ENCODE data around the gene C1orf74. TPM values are rescaled to one million over a fixed set of nuclear protein-coding genes. Genes with fewer than 3 reads are reported as not detected.

C1orf74 gene
- total and polyA plus RNA-seq, 5 experiments from 2014 or later = 0.30 to 1.8 (median 0.88) TPM

DNA sequence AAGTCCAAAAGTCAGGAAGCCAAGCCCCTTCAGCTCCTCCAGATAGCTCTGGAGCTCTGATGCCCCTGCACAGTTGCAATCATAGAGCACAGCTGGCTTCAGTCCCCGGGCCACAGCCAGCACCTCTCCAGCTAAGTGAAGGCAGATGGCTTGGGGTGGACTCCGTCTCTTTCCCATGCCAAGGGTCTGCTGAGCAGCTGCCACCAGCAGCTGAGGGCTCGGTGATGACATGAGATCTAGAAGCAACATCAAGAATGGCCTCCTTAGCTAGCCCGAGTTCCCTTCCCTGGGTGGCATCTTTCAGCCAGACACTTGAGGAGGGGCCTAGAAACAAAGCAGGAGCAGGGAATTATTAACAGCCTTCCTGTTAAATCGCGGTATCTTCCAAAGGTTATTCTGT is 973 bp downstream of the C1orf74 start:
- Mint-ChIP-seq H3K4me1 (peaks cover 13 to 56% (median 41%) of the 10 kb centered on the region in 4 donors), H3K36me3 (peaks cover 4 to 21% (median 4%) of the 10 kb centered on the region in 3 donors), H3K4me3 (peak overlapping the region in 9 of 10 donors; percentile 86 to 98 (median 95)), H3K9me3 (no peaks in the 10 kb centered on the region), H3K27me3 (peaks cover 0 to 9% (median 3%) of the 10 kb centered on the region in 5 donors), H3K27ac (peak overlapping the region; percentile 95 to 99 (median 99))
- POLR2A ChIA-PET = interaction anchor here (0.7 to 26.4 kb wide), 6 partner anchors 24 to 43 kb away, joined by 3 to 1192 read pairs (median 3); partner anchors contain the start of gene TRAF3IP3
- DNase-seq (no peak), ATAC-seq (no peak)

GRCh38 chr1:209780268-209780667 is 4.1 kb downstream of the C1orf74 start:
- Mint-ChIP-seq H3K4me3 (no peak overlapping the region), H3K4me1 (peaks cover 15 to 63% (median 51%) of the 10 kb centered on the region in 4 donors), H3K27me3 (peaks cover 0 to 3% (median 0%) of the 10 kb centered on the region in 5 donors), H3K9me3 (no peaks in the 10 kb centered on the region), H3K27ac (peak overlapping the region; percentile 33 to 91 (median 56)), H3K36me3 (peaks cover 5 to 23% (median 21%) of the 10 kb centered on the region in 3 donors)
- POLR2A ChIA-PET = interaction anchor here (0.6 to 26.4 kb wide), 5 partner anchors 8 to 46 kb away, joined by 3 to 1192 read pairs (median 4); partner anchors contain the start of gene TRAF3IP3
- DNase-seq (no peak), ATAC-seq (no peak)

- Mint-ChIP-seq H3K36me3 (peaks cover 15 to 40% (median 21%) of the 10 kb centered on the region in 3 donors), H3K9me3 (no peaks in the 10 kb centered on the region), H3K27ac (peak overlapping the region in 8 of 10 donors; percentile 7 to 87 (median 68)), H3K4me3 (no peak overlapping the region), H3K27me3 (no peaks in the 10 kb centered on the region), H3K4me1 (peaks cover 19 to 42% (median 31%) of the 10 kb centered on the region in 4 donors)
- POLR2A ChIA-PET = interaction anchor here (0.6 to 26.4 kb wide), 2 partner anchors 19 to 29 kb away, joined by 4 to 1192 read pairs; partner anchors contain the start of gene TRAF3IP3
- ATAC-seq (no peak), DNase-seq (no peak)
Measured at GRCh38 chr1:209778102-209778501, 6.3 kb downstream of the C1orf74 start.

DNA sequence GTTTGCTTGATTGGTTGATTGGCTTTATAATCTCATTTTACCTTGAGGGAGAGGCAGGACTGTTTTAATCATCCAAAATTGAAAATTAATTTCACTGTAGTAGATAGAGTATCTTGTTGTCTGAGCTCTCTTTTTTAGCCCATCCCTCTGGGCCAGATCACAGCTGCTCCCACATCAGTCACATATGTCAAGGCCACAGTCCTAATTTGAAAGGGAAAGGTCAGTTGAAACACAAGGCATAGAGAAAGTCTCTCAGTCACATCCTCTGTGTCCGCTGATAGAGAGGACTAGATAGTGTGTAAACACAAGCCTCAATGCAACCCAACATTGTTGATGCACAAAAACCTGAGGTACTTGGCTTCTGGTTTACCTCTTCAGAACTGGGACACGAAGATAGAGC is 6.8 kb downstream of the C1orf74 start:
- Mint-ChIP-seq H3K27ac (peak overlapping the region in 9 of 10 donors; percentile 7 to 87 (median 70)), H3K4me1 (peaks cover 17 to 37% (median 27%) of the 10 kb centered on the region in 4 donors), H3K27me3 (no peaks in the 10 kb centered on the region), H3K4me3 (no peak overlapping the region), H3K36me3 (peaks cover 12 to 43% (median 26%) of the 10 kb centered on the region in 3 donors), H3K9me3 (no peaks in the 10 kb centered on the region)
- POLR2A ChIA-PET = interaction anchor here (26.4 kb wide), 1 partner anchor 18 kb away, joined by 1192 read pairs; the partner anchor contains the start of gene TRAF3IP3
- no peak for DNase-seq
- ATAC-seq = no peak

DNA sequence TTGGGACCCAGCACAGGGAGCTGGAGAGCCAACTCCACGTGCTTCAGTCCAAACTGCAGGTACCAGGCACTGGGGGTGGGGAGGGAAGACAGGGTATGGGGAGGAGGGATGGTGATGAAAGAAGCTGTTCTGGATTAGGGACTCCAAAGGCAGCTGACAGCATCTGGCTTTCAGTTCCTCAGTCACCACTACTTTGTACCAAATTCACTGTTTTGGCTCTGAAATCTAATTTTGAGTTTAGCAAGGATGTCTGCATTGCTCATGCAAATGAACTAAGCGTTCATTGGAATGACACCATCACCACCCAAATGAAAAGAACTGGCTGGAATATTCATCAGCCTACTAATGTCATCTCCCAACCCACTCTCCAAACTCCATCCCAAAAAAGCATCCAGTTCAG is 8.7 kb downstream of the C1orf74 start:
- Mint-ChIP-seq H3K36me3 (peaks cover 0 to 43% (median 26%) of the 10 kb centered on the region in 3 donors), H3K27ac (peak overlapping the region in 9 of 10 donors; percentile 44 to 91 (median 80)), H3K4me3 (no peak overlapping the region), H3K9me3 (no peaks in the 10 kb centered on the region), H3K27me3 (no peaks in the 10 kb centered on the region), H3K4me1 (peaks cover 16 to 30% (median 22%) of the 10 kb centered on the region in 4 donors)
- DNase-seq (no peak), ATAC-seq (no peak)
- POLR2A ChIA-PET = interaction anchor here (26.4 to 34.0 kb wide), 2 partner anchors 0 to 16 kb away, joined by 1192 read pairs; partner anchors contain the start of genes C1orf74 and TRAF3IP3

- peaks cover 14 to 23% (median 17%) of the 10 kb centered on the region in 4 donors for H3K4me1 Mint-ChIP-seq
- H3K27me3 Mint-ChIP-seq = no peaks in the 10 kb centered on the region
- peaks cover 0 to 43% (median 26%) of the 10 kb centered on the region in 3 donors for H3K36me3 Mint-ChIP-seq
- POLR2A ChIA-PET = interaction anchor here (0.6 to 34.0 kb wide), 3 partner anchors 1 to 1478 kb away, joined by 3 to 1192 read pairs (median 1192); partner anchors contain the start of genes C1orf74 and TRAF3IP3
- DNase-seq (no peak), ATAC-seq (no peak)
- H3K27ac Mint-ChIP-seq = peak overlapping the region in 8 of 10 donors; percentile 44 to 91 (median 82)
- peak overlapping the region in 7 of 10 donors; percentile 1 to 54 (median 26) for H3K4me3 Mint-ChIP-seq
- no peaks in the 10 kb centered on the region for H3K9me3 Mint-ChIP-seq
Measured at GRCh38 chr1:209774592-209774991, 9.8 kb downstream of the C1orf74 start.

- Mint-ChIP-seq H3K36me3 (peaks cover 22 to 50% (median 33%) of the 10 kb centered on the region in 3 donors), H3K4me1 (peaks cover 14 to 24% (median 18%) of the 10 kb centered on the region in 4 donors), H3K27me3 (no peaks in the 10 kb centered on the region), H3K4me3 (no peak overlapping the region), H3K9me3 (no peaks in the 10 kb centered on the region), H3K27ac (no peak overlapping the region)
- ATAC-seq (no peak), DNase-seq (no peak)
- POLR2A ChIA-PET = interaction anchor here (1.6 to 34.0 kb wide), 5 partner anchors 4 to 51 kb away, joined by 5 to 1192 read pairs (median 9); partner anchors contain the start of genes C1orf74, IRF6 and TRAF3IP3
Measured at GRCh38 chr1:209772126-209772525, 12.2 kb downstream of the C1orf74 start.

- H3K27ac Mint-ChIP-seq = no peak overlapping the region
- POLR2A ChIA-PET = interaction anchor here (0.6 to 34.0 kb wide), 5 partner anchors 5 to 201 kb away, joined by 4 to 1192 read pairs (median 7); partner anchors contain the start of genes C1orf74, TRAF3IP3 and UTP25
- no peak overlapping the region for H3K4me3 Mint-ChIP-seq
- no peaks in the 10 kb centered on the region for H3K27me3 Mint-ChIP-seq
- peaks cover 34 to 53% (median 38%) of the 10 kb centered on the region in 3 donors for H3K36me3 Mint-ChIP-seq
- peaks cover 23 to 34% (median 29%) of the 10 kb centered on the region in 4 donors for H3K4me1 Mint-ChIP-seq
- H3K9me3 Mint-ChIP-seq = no peaks in the 10 kb centered on the region
- ATAC-seq (no peak), DNase-seq (no peak)
Measured at GRCh38 chr1:209770636-209771415, 13.5 kb downstream of the C1orf74 start.

GRCh38 chr1:209769971-209770370 is 14.4 kb downstream of the C1orf74 start:
- ATAC-seq (no peak), DNase-seq (no peak)
- H3K27ac Mint-ChIP-seq = no peak overlapping the region
- POLR2A ChIA-PET = interaction anchor here (0.6 to 34.0 kb wide), 8 partner anchors 6 to 201 kb away, joined by 3 to 1192 read pairs (median 6); partner anchors contain the start of genes C1orf74, IRF6, TRAF3IP3 and UTP25
- H3K27me3 Mint-ChIP-seq = no peaks in the 10 kb centered on the region
- peaks cover 27 to 41% (median 32%) of the 10 kb centered on the region in 4 donors for H3K4me1 Mint-ChIP-seq
- no peak overlapping the region for H3K4me3 Mint-ChIP-seq
- H3K9me3 Mint-ChIP-seq = no peaks in the 10 kb centered on the region
- H3K36me3 Mint-ChIP-seq = peaks cover 37 to 51% (median 41%) of the 10 kb centered on the region in 3 donors

GRCh38 chr1:209769171-209769904 is 15.0 kb downstream of the C1orf74 start:
- Mint-ChIP-seq H3K36me3 (peaks cover 30 to 50% (median 47%) of the 10 kb centered on the region in 3 donors), H3K4me3 (no peak overlapping the region), H3K9me3 (no peaks in the 10 kb centered on the region), H3K4me1 (peaks cover 22 to 44% (median 36%) of the 10 kb centered on the region in 4 donors), H3K27me3 (no peaks in the 10 kb centered on the region), H3K27ac (no peak overlapping the region)
- POLR2A ChIA-PET = interaction anchor here (0.6 to 34.0 kb wide), 10 partner anchors 6 to 200 kb away, joined by 3 to 1192 read pairs (median 6); partner anchors contain the start of genes C1orf74, IRF6, TRAF3IP3 and UTP25
- ATAC-seq = peak; percentile 68 to 78
- DNase-seq = peak; percentile 31 to 88 (median 74)

DNA sequence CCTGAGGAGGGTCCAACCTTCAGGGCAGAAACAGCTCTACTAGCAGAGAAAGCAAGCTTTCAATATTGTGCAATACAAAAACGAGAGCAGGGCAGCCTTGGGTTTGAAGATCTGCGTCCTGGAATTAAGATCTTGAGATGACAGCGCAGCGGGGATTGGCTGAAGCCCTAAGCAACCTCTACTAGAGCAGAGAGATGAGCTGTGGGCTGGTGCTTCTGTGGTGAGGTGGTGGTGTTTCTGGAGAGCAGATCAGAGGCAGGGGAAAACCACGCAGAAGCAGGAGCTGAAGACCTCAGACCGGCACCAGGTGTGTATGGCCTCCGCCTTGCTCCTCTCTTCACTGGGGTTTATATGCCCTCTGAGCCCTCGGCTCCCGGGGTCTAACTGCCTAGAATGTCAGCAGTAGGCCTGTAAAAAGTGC is 16.0 kb downstream of the C1orf74 start:
- DNase-seq (peak; percentile 50 to 91 (median 80)), ATAC-seq (peak; percentile 84 to 85)
- POLR2A ChIA-PET = interaction anchor here (0.9 to 34.0 kb wide), 9 partner anchors 7 to 77 kb away, joined by 3 to 1192 read pairs (median 9); partner anchors contain the start of genes C1orf74, IRF6, TRAF3IP3 and UTP25
- Mint-ChIP-seq H3K9me3 (no peaks in the 10 kb centered on the region), H3K4me1 (peaks cover 23 to 52% (median 45%) of the 10 kb centered on the region in 4 donors), H3K27me3 (no peaks in the 10 kb centered on the region), H3K27ac (peak overlapping the region in 1 of 10 donors; percentile 97), H3K36me3 (peaks cover 30 to 56% (median 53%) of the 10 kb centered on the region in 3 donors), H3K4me3 (no peak overlapping the region)
